ENCODE data around the gene DDIT4L.
A peak's percentile ranks its signal among the peaks of the same experiment; 100 is the strongest.
"Not testable (repeated sequence)": the region's sequence is repeated elsewhere in the genome, so short reads cannot be mapped to it uniquely, and the experiment has no call there.

The DDIT4L gene, protein sequence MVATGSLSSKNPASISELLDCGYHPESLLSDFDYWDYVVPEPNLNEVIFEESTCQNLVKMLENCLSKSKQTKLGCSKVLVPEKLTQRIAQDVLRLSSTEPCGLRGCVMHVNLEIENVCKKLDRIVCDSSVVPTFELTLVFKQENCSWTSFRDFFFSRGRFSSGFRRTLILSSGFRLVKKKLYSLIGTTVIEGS

DNA sequence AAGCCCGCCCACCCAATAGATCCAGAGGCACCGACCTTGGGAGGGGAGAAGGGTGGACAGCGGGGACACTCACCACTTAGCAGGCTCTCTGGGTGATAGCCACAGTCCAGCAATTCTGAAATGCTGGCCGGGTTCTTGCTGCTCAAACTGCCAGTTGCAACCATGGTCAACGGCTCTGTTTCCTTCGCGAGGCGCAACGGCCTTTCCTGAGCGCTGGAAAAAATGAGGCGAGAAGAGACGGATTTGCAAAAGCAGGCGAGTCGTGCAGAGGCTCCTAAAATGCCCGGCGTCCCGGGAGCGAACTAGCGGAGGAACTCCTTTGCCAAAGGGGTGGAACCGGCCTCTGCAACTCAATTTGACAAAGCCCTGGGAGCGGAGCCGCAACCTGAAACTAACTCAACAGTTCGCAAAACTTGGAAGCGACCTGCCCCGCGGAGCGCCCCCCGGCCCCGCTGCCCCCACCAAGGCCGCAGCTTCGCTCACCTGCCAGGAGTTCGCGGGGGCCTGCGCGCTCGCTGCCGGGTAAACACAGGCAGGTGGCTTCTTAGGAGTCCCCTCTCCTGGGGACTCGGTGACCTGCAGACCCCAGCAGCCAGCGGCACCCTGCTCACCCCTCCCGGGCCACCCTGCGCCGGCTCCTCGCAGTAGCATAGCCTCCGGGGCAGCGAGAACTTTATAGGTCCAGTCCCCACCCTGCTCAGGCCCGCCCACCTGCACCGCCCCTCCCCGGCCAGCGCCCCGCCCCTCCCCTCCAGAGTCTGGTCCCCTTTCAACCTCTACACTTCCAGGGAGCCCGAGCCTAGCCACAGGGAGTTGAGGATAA is at the start of gene DDIT4L:
Gene DDIT4L (minus strand): TSS at position 649 of the 823 bp plus-strand sequence. CDS start 485 bp downstream, at position 164.
- DNase-seq (ENCODE audit: low read depth): no peak
- H3K4me3 ChIP-seq (ENCODE audit: low read depth, low read length): peak within 1 kb of the TSS; percentile 57

DNA sequence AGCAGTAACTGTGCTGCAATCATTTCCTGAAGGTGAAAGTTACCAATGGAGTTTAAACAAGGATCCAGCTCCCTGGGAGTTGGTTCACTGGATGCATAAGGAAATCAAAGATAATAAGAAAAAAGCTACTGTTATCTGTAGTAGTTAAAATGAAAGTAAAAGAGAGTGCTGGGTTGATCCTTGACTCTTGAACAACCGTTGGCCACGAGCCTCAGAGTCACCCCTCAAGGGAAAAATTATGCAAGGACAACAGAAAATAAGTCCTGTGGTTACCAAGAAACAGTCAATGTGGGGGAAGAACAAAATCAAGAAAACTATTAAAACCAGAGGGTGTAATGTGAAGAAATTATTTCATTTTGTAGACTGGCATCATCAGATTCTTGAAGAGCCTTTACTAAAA is 49.7 kb upstream of the DDIT4L start:
- H3K4me3 ChIP-seq (ENCODE audit: low read depth, low read length): no peak overlapping the region

DNA sequence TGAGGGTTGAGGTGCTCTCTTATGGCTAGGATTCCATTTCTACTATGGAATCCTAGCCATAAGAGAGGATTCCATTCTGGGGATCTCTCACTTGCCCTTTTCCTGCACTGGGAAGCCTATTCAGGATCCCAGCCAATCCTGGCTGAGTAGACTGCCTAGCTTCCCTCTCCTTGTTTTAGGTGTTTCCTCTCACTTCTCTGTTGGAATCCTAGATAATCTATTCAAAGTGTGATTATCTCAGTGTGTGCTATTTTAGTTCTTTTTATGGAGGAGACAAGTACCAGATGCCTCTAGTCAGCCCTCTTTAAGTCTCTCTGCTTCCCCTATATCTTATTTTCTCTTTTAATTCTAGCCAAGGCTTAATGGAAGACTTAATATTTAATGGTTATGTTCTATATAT is 34.5 kb upstream of the DDIT4L start:
- H3K4me3 ChIP-seq (ENCODE audit: low read depth, low read length): no peak overlapping the region
- no peak for DNase-seq (ENCODE audit: low read depth)

More for the DNA sequence above, 49.7 kb upstream of the DDIT4L start:
- DNase-seq (ENCODE audit: low read depth): no peak

DNA sequence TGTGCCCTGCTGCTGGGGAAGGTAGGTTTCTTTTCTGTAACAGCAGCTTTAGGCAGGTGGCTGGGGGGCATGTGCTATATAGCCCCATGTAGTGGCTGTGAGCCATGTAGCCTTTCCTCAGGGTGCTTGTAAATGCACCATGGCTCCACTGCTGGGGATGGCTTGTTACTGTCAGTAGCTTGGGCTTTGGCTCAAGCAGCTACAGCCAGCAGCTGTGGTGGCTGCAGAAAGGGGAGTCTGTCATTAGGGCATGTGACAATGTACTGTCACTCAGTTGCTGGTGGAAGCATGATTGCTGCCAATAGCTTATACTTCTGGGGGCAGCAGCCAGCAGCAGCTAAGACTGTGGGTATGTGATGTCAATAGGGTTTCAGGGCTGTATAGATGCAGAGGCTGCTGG is 33.9 kb upstream of the DDIT4L start:
- H3K4me3 ChIP-seq (ENCODE audit: low read depth, low read length): no peak overlapping the region
- DNase-seq (ENCODE audit: low read depth): no peak

DNA sequence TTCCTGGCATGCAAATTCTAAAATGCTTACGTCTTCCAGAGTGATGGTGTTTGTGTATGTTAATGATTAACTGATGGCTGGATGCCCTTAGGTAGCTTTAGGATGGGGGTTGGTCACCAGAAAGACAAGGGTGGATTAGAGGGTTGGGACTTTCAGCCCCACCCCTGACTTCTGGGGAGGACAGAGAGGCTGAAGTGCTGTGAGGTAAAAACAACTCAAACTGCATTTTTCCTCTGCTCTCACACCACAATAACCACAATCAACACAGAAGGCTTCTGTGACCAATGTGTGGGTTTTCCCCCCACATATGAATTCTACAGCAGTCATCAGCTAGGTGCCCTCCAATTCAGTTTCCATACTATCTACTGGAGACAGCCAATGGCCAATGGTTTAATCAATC is 18.7 kb upstream of the DDIT4L start:
- DNase-seq (ENCODE audit: low read depth): no peak

DNA sequence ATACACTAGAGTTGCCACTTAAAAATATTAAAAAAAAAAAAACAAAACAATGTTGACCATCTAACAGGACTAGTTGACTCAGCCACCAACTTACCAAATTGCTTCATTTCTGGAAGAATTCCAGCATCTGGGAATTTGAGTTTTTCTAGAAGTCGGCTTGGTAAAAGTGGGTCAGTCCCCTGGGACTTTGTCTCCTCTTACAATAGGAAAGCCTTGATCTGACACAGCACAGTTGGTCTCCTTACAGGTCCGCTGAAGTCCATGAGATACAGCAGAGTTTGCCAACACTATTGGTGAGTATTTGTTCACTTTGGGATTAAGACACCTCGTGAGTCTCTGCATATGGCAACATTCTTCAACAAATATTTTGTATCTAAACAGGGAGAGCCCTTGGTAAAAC is 18.2 kb upstream of the DDIT4L start:
- H3K4me3 ChIP-seq (ENCODE audit: low read depth, low read length): no peak overlapping the region
- no peak for DNase-seq (ENCODE audit: low read depth)

More for the DNA sequence above, 18.7 kb upstream of the DDIT4L start:
- H3K4me3 ChIP-seq (ENCODE audit: low read depth, low read length): no peak overlapping the region

DNA sequence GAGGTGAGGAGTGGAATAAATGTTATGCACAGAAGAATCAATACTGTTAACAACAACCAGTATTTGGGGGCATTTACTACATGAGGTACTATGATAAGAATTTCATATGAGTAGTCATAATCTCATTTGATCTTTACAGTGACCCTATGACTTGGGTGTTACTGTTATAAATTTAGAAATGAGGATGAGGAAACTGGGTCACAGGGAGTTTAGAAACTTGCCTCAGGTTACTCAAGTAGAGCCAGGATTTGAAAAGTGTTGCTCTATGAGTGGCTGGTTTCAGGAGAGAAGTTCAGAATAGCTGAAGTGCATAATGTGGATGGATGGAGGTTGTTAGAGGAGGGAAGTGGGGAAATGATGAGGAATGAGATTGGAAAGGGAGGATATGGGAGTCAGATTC is 16.6 kb upstream of the DDIT4L start:
- no peak for DNase-seq (ENCODE audit: low read depth)
- H3K4me3 ChIP-seq (ENCODE audit: low read depth, low read length): no peak overlapping the region

DNA sequence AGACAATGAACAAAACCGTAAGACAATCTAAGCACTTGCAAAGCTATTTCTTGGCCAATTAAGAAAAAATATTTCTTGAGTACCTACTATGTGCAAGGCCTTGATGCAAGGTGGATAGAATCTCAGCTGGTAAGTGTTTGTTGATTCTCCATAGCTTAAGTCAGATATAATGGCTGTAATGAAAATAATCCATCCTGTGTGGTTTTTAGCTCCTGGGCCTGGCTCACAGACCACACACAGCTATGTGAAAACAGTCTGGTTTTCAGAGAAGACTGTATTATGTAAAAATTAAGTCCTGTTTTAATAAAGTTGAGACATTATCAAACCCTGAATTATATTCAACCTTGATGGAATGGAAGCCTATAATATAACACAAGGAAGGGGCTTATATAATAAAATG is 7.8 kb upstream of the DDIT4L start:
- no peak for DNase-seq (ENCODE audit: low read depth)
- no peak overlapping the region for H3K4me3 ChIP-seq (ENCODE audit: low read depth, low read length)

DNA sequence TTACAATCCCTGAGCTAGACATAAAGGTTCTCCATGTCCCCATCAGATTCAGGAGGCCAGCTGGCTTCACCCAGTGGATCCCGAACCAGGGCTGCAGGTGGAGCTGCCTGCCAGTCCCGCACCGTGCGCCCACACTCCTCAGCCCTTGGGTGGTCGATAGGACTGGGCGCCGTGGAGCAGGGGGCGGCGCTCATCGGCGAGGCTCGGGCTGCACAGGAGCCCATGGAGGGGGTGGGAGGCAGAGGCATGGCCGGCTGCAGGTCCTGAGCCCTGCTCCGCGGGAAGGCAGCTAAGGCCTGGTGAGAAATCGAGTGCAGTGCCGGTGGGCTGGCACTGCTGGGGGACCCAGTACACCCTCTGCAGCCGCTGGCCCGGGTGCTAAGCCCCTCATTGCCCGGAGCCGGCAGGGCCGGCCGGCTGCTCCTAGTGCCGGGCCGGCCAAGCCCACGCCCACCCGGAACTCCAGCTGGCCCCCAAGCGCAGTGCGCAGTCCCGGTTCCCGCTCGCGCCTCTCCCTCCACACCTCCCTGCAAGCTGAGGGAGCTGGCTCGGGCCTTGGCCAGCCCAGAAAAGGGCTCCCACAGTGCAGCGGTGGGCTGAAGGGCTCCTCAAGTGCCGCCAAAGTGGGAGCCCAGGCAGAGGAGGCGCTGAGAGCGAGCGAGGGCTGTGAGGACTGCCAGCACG is 6.3 kb upstream of the DDIT4L start:
- not testable (repeated sequence) for H3K4me3 ChIP-seq (ENCODE audit: low read depth, low read length); DNase-seq (ENCODE audit: low read depth)

DNA sequence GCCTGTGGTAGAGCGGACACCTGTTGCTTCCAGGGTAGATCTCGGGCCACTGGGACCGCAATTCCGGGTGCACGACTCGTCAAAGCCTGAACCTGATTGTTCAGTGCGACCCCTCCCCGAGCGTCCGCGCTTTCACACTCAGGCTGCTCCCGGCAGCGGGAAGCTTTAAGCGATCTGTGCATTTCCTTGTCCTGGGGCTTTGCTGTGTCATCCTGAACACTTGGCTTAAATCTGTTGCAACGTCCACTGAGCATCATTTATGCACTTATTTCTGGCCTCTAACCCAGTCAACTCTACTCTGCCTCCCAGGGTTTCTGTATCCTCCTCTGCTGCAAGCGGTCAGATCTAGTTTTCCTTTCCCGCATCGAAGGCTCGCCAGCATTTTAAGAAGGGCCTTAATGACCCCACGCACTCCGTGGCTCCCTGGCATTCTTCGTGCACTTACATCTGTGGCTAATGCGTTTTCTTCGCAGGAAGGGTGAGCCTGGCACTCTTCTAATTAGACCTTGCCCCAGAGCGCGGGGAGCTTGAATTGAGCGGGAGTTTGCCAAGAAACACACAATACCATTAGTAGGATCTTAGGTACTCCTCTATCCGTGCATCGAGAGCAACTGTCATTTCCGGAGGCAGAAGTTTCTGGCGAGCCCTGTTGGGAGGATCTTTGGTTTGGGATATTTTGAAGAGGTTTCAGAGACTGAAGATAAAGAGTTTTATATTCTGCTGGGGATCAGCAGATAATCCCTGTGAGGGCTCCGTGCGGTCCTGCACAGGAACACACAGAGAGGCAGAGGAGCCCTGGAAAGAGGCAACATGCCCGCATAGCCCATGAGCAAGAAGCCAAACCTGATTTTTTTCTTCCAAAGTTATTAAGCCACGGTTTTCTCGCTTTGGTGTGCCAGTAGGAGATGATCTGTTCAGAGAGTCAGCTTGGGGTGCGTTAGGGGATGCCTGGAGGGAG is 654 bp upstream of the DDIT4L start:
- DNase-seq (ENCODE audit: low read depth): peak; percentile 27
- peak overlapping the region; percentile 57 for H3K4me3 ChIP-seq (ENCODE audit: low read depth, low read length)

DNA sequence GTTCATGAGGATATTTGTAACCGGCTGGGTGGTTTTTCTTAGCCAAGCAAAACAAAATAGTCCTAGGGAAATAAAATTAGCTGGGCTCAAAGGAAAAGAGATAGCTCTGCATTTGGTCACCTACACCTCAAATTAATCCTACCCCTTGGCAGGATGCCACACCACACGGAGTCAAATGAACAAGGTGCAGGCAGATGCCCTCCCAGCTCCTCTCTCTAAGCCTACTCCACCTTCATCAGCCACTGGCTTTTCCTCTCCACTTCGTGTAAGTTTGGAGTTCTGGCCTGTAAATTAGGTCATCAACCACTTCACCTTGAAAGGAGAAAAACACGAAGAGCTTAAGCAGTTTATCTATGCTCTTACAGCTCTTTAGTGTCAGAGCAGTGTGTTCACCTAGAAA is 1.4 kb downstream of the DDIT4L start:
- no peak for DNase-seq (ENCODE audit: low read depth)
- no peak overlapping the region for H3K4me3 ChIP-seq (ENCODE audit: low read depth, low read length)

DNA sequence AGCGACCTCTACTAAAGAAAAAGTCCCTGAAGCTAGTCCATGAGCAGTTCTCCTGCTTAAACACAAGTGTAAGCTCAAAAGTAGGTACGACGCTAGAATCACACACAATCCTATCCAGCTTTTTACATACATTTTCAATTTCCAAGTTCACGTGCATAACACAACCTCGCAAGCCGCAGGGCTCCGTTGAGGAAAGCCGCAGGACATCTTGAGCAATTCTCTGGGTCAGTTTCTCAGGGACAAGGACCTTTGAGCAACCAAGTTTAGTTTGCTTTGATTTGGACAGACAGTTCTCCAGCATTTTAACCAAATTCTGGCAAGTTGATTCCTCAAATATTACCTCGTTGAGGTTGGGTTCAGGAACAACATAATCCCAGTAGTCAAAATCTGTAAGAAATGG is 2.5 kb downstream of the DDIT4L start:
- DNase-seq (ENCODE audit: low read depth): no peak
- H3K4me3 ChIP-seq (ENCODE audit: low read depth, low read length): no peak overlapping the region

DNA sequence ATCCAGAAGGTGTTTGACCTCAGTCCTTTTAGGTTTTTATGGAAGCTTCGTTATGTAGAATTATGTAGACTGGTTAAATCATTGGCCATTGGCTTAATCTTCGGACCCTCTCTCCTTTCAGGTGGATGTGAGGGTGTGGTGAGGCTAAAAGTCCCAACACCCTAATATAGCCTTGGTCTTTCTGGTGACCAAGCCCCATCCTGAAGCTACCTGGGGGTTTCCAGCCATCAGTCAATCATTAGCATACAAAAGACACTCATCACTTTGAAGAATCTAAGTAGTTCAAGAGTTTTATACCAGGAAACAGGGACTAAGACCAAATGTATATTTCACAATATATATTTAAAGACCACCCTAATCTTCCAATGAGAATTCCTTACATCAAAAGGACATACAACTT is 5.5 kb downstream of the DDIT4L start:
- no peak for DNase-seq (ENCODE audit: low read depth)
- H3K4me3 ChIP-seq (ENCODE audit: low read depth, low read length): no peak overlapping the region

DNA sequence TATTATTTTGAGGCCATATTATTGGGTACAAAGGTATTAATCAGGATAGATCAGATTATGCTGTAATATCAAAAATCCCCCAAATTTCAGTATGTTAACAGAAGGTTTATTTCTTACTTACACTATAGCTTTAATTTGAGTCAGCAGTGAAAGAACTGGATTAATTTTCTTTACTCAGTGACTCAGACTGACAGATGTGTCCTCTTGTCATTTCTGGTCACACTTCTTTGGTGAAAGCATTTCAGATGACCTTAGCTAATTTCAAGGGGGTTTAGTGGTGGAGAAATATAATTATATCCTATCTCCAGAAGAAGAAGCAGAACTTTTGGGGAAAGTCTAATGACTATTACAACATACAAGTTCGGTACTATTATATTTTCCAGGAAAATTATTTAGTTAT is 12.4 kb downstream of the DDIT4L start:
- no peak for DNase-seq (ENCODE audit: low read depth)
- no peak overlapping the region for H3K4me3 ChIP-seq (ENCODE audit: low read depth, low read length)

DNA sequence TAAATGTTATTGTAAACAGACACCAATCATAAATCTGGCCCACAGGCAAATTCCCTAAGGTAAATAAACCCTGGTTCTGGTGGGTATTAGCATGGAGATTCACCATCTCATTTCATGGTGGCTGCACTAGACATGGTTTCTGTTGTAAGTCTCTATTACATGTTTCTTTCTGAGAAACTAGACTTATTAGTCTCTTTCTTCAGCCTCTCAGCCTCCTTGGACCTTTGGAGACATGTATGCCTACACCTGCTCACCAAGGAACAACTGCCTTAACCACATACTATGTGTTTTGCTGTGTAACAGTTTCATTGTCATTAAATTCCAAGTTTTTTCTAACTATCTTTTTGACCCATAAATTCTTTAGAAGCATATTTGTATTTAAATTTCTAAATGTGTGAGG is 13.1 kb downstream of the DDIT4L start:
- H3K4me3 ChIP-seq (ENCODE audit: low read depth, low read length): no peak overlapping the region
- peak; percentile 13 for DNase-seq (ENCODE audit: low read depth)

DNA sequence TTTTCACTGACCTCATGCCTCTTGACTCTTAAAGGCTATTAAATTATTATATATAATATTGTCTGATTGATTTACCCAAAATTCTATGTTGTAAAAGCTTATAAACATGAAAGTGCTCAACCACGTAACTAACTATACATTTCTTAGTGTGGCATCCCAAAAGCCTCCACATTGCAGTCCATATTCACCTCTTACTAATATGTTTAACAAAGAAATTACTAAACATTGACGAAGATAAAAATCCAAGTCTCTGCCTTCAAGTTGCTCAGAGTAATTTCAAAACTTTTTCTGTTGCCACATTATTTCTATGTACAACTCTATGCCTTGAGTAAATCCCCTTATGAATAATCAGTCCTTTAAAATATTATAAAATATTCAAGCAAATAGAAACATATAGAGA is 14.4 kb downstream of the DDIT4L start:
- no peak overlapping the region for H3K4me3 ChIP-seq (ENCODE audit: low read depth, low read length)
- no peak for DNase-seq (ENCODE audit: low read depth)

DNA sequence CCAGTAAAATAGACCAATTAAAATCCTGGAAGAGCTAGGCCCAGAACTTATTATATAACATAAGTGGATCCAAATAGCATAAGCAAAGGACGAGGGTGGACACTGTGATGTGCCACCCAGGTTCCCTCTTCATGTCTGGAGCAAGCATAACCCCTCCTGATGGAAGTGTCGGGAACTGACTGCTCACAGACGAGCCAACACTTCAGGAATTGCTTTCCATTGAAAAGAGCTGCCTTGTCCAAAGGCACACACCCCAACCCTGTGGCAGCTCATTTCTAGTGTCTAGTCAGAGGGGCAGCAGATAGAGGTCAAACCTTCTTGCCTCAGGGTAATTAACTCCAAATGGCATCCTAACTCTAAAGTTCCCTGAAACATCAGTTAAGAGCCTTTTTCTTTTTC is 15.3 kb downstream of the DDIT4L start:
- DNase-seq (ENCODE audit: low read depth): no peak
- H3K4me3 ChIP-seq (ENCODE audit: low read depth, low read length): no peak overlapping the region

DNA sequence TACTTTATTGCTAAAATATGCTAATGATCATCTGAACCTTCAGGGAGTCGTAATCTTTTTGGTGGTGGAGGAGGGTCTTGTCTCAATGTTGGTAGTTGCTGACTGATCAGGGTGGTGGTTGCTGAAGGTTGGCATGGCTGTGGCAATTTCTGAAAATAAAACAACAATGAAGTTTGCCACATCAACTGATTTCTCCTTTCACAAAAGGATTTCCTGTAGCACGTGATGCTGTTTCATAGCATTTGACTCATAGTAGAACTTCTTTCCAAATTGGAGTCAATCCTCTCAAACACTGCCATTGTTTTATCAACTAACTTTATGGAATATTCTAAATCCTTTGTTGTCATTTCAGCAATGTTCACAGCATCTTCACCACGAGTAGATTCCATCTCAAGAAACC is 19.3 kb downstream of the DDIT4L start:
- DNase-seq (ENCODE audit: low read depth): no peak
- no peak overlapping the region for H3K4me3 ChIP-seq (ENCODE audit: low read depth, low read length)
